Suprapubic skin (tissue), 2 donors: ENCODE results near the gene ZNF527.

ENCODE experiments used
- EP300 ChIP-seq: sonication (generic); formaldehyde crosslinking; IDR thresholded peaks from one replicate; pipeline ENCODE4 v1.6.1; 2017; ENCODE audit warnings: antibody characterized with exemption
- POLR2A ChIP-seq, 2 donors: fragments of 450-650 bp; IDR thresholded peaks; one replicate each; pipeline ENCODE4 v1.6.1; 2017; ENCODE audit warnings: antibody characterized with exemption in 2 of 2, mild to moderate bottlenecking in 2 of 2, moderate library complexity in 2 of 2

DNA sequence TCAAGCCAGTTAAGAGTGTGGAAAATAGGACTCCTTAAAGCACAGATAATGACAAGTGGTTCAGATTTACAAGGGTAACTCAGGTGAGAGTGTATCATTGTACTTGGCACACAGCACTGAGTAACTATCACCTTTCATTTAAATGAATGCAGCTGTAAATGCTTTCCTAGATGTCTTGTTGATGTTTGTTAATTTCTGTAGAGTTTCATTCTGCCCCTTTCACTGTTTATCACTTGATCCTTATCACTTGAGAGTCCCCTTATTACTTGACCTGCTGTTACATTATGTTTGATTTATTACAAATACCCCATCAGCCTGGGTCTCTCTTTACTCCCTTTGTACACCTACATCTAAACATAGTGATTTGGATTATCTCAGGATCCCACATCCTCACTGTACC is 38.1 kb upstream of the ZNF527 start:
- no peak for TF ChIP-seq POLR2A (IDR thresholded peaks at IDR 0.05)
- no peak for TF ChIP-seq EP300
